Trophoblast cell (in vitro differentiated cells and primary cell): ENCODE data around the gene TMEM91.

Experiments
- DNase-seq, 2 donors: peaks; one replicate each; pipeline ENCODE4 v3.0.0-alpha.2; 2016
- H2AFZ ChIP-seq: 2 replicates; pipeline ENCODE4 v1.6.1; 2013; ENCODE audit warnings: low read length, moderate library complexity, mild to moderate bottlenecking; ENCODE audit not compliant: insufficient read depth, poor library complexity
- H2AK5ac ChIP-seq: 2 replicates; pipeline ENCODE4 v1.6.1; 2013; ENCODE audit warnings: mild to moderate bottlenecking, low read length
- H2BK120ac ChIP-seq: 2 replicates; pipeline ENCODE4 v1.6.1; 2013; ENCODE audit warnings: low read length, mild to moderate bottlenecking, moderate library complexity; ENCODE audit not compliant: insufficient read depth, poor library complexity
- H2BK12ac ChIP-seq: 2 replicates; pipeline ENCODE4 v1.6.1; 2013; ENCODE audit warnings: mild to moderate bottlenecking, low read length, moderate library complexity
- H2BK5ac ChIP-seq: 2 replicates; pipeline ENCODE4 v1.6.1; 2013; ENCODE audit warnings: low read length, low read depth, moderate library complexity, mild to moderate bottlenecking; ENCODE audit not compliant: poor library complexity
- H3K14ac ChIP-seq: 2 replicates; pipeline ENCODE4 v1.6.1; 2013; ENCODE audit warnings: mild to moderate bottlenecking, low read length
- H3K18ac ChIP-seq: 2 replicates; pipeline ENCODE4 v1.6.1; 2013; ENCODE audit warnings: mild to moderate bottlenecking, low read length
- H3K23ac ChIP-seq: 2 replicates; pipeline ENCODE4 v1.6.1; 2013; ENCODE audit warnings: low read length
- H3K27ac ChIP-seq: 2 replicates; pipeline ENCODE4 v1.5.1; 2013; ENCODE audit warnings: low read depth, mild to moderate bottlenecking, inconsistent platforms, low read length, moderate library complexity
- H3K27me3 ChIP-seq: 2 replicates; pipeline ENCODE4 v1.6.1; 2013; ENCODE audit warnings: inconsistent platforms, mild to moderate bottlenecking, low read length, moderate library complexity; ENCODE audit not compliant: insufficient read depth
- H3K36me3 ChIP-seq, 2 experiments: 1 replicate in 1 of 2; 2 replicates in 1 of 2; pipeline ENCODE4 v1.6.1; 2013; ENCODE audit warnings: low read length in 2 of 2, mild to moderate bottlenecking in 2 of 2, moderate library complexity in 1 of 2; ENCODE audit not compliant: insufficient read depth in 2 of 2, control insufficient read depth in 1 of 2
- H3K4ac ChIP-seq: 2 replicates; pipeline ENCODE4 v1.6.1; 2013; ENCODE audit warnings: low read depth, mild to moderate bottlenecking, low read length, moderate library complexity
- H3K4me1 ChIP-seq, 2 experiments: 1 replicate in 1 of 2; 2 replicates in 1 of 2; pipeline ENCODE4 v1.6.1; 2013; ENCODE audit warnings: low read length in 2 of 2, mild to moderate bottlenecking in 2 of 2, moderate library complexity in 1 of 2; ENCODE audit not compliant: insufficient read depth in 2 of 2, control insufficient read depth in 1 of 2
- H3K4me2 ChIP-seq: 2 replicates; pipeline ENCODE4 v1.6.1; 2013; ENCODE audit warnings: inconsistent platforms, mild to moderate bottlenecking, low read length, moderate library complexity
- H3K4me3 ChIP-seq: 2 replicates; pipeline ENCODE4 v1.5.1; 2013; ENCODE audit warnings: mild to moderate bottlenecking, low read depth, low read length, inconsistent platforms
- H3K79me1 ChIP-seq: one replicate; pipeline ENCODE4 v1.6.1; 2013; ENCODE audit warnings: low read length
- H3K79me2 ChIP-seq: 2 replicates; pipeline ENCODE4 v1.6.1; 2013; ENCODE audit warnings: low read length, mild to moderate bottlenecking; ENCODE audit not compliant: control insufficient read depth, insufficient read depth, poor library complexity
- H3K9ac ChIP-seq: 2 replicates; pipeline ENCODE4 v1.6.1; 2013; ENCODE audit warnings: mild to moderate bottlenecking, low read length
- H3K9me3 ChIP-seq: 2 replicates; pipeline ENCODE4 v1.6.1; 2013; ENCODE audit warnings: low read depth, mild to moderate bottlenecking, control low read depth, inconsistent platforms, low read length; ENCODE audit not compliant: insufficient read depth
- H4K12ac ChIP-seq: 2 replicates; pipeline ENCODE4 v1.6.1; 2013; ENCODE audit warnings: low read depth, mild to moderate bottlenecking, low read length, moderate library complexity
- H4K8ac ChIP-seq: 2 replicates; pipeline ENCODE4 v1.6.1; 2013; ENCODE audit warnings: low read depth, mild to moderate bottlenecking, low read length, moderate library complexity
- H4K91ac ChIP-seq: one replicate; pipeline ENCODE4 v1.6.1; 2013; ENCODE audit warnings: low read depth, mild to moderate bottlenecking, low read length, moderate library complexity
- WGBS: extraction: QIAGEN DNeasy Blood & Tissue Kit; methylation state at CpG from one replicate; pipeline ENCODE4 v1.1.7; 2013; ENCODE audit warnings: missing lambda C conversion rate; ENCODE audit not compliant: insufficient read length, insufficient coverage; ENCODE audit errors: extremely low coverage; 5-methylcytosine and 5-hydroxymethylcytosine counted together

TMEM91 gene

GRCh38 chr19:41351339-41352245 lies 24.7 kb upstream of the TMEM91 start:
- Histone ChIP-seq H3K9ac (peak overlapping the region; percentile 69), H4K12ac (no peak overlapping the region), H2BK5ac (no peak overlapping the region), H3K79me2 (peaks cover 18% of the 10 kb centered on the region), H3K27me3 (peaks cover 13% of the 10 kb centered on the region), H3K4me3 (peak overlapping the region; percentile 82), H3K79me1 (peaks cover 26% of the 10 kb centered on the region), H3K9me3 (peaks cover 5% of the 10 kb centered on the region), H3K36me3 (peaks cover 10 to 12% of the 10 kb centered on the region in 2 experiments), H4K91ac (peak overlapping the region; percentile 30), H2BK12ac (no peak overlapping the region), H3K23ac (no peak overlapping the region), H3K14ac (peak overlapping the region; percentile 57), H3K4ac (no peak overlapping the region), H3K18ac (peak overlapping the region; percentile 55), H2BK120ac (peak overlapping the region; percentile 34), H2AFZ (no peak overlapping the region), H4K8ac (no peak overlapping the region), H3K27ac (no peak overlapping the region), H3K4me1 (peaks cover 0 to 8% of the 10 kb centered on the region in 2 experiments), H3K4me2 (peak overlapping the region; percentile 75), H2AK5ac (no peak overlapping the region)
- DNase-seq, result peak; percentile 53 to 62
- no CpG with 5 or more reads among the region's 58 CpGs for WGBS

DNA sequence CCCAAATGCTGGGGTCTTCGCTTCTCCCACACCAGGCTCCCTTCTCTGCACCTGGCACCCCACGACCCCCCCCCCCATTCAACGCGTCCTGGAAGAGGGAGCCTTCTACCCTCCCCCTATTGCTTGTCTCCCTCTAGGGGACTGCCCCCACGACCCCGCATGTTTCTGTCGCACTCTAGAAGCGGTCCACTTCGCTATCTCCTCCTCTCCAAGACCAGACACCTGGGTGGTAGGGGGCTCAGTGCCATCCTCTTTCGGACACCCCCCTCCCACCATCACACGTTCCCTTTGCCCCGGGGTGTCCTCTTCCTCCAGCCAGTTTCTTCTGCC lies 24.1 kb upstream of the TMEM91 start:
- H3K23ac ChIP-seq, result no peak overlapping the region
- H2AK5ac ChIP-seq, result no peak overlapping the region
- H3K27ac ChIP-seq, result no peak overlapping the region
- H3K79me1 ChIP-seq, result peaks cover 26% of the 10 kb centered on the region
- no CpG with 5 or more reads among the region's 12 CpGs for WGBS
- H3K4me2 ChIP-seq, result peak overlapping the region; percentile 75
- H3K79me2 ChIP-seq, result peaks cover 18% of the 10 kb centered on the region
- peak overlapping the region; percentile 86 for H4K91ac ChIP-seq
- H2BK12ac ChIP-seq, result no peak overlapping the region
- peak overlapping the region; percentile 49 for H3K9ac ChIP-seq
- peaks cover 0 to 8% of the 10 kb centered on the region in 2 experiments for H3K4me1 ChIP-seq
- DNase-seq, result no peak
- H2BK120ac ChIP-seq, result no peak overlapping the region
- no peak overlapping the region for H2AFZ ChIP-seq
- peak overlapping the region; percentile 82 for H3K4me3 ChIP-seq
- peak overlapping the region; percentile 55 for H3K18ac ChIP-seq
- H4K8ac ChIP-seq, result peak overlapping the region; percentile 58
- H2BK5ac ChIP-seq, result no peak overlapping the region
- H4K12ac ChIP-seq, result no peak overlapping the region
- H3K36me3 ChIP-seq, result peaks cover 7 to 8% of the 10 kb centered on the region in 2 experiments
- H3K14ac ChIP-seq, result peak overlapping the region; percentile 57
- peak overlapping the region; percentile 32 for H3K4ac ChIP-seq
- peaks cover 5% of the 10 kb centered on the region for H3K9me3 ChIP-seq
- H3K27me3 ChIP-seq, result peaks cover 13% of the 10 kb centered on the region

DNA sequence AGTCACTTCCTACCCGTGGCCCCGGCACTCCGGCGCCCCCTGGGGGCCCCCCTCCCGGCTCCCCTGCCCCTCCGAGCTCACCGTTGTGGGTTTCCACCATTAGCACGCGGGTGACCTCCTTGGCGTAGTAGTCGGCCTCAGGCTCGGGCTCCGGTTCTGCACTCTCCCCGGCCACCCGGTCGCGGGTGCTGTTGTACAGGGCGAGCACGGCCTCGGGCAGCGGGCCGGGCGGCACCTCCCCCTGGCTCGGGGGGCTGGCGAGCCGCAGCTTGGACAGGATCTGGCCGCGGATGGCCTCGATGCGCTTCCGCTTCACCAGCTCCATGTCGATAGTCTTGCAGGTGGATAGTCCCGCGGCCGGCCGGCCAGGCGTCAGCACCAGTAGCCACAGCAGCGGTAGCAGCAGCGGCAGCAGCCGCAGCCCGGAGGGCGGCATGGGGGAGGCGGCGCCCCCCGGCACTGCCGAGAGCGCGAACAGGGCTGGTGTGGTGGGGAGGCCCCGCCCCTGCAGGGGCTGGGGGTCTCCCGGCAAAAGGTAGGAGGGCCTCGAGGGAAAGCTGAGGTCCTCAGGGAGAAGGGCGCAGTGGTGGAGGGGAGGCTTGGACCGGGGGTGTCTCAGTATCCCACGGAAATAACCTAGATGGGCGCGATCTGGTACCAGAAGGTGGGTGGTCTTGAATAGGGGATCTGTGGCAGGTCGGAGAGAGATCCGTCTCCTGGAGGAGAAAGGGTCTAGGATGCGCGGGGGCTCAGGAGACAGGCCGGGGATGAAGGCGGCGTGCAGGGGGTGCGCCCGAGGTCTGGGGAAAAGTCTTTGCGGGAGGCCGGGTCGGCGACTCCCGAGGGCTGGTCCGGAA lies 23.5 kb upstream of the TMEM91 start:
- Histone ChIP-seq H2BK120ac (peak overlapping the region; percentile 67), H3K27ac (peak overlapping the region; percentile 70), H2BK5ac (peak overlapping the region; percentile 29), H3K9me3 (peaks cover 5% of the 10 kb centered on the region), H3K9ac (peak overlapping the region; percentile 62), H4K12ac (peak overlapping the region; percentile 14), H2BK12ac (peak overlapping the region; percentile 67), H3K14ac (peak overlapping the region; percentile 86), H3K79me2 (peaks cover 18% of the 10 kb centered on the region), H3K4me2 (peak overlapping the region; percentile 75), H3K27me3 (peaks cover 13% of the 10 kb centered on the region), H3K79me1 (peaks cover 26% of the 10 kb centered on the region), H4K91ac (peak overlapping the region; percentile 86), H3K4me3 (peak overlapping the region; percentile 82), H3K36me3 (peaks cover 4 to 5% of the 10 kb centered on the region in 2 experiments), H3K4me1 (peaks cover 0 to 8% of the 10 kb centered on the region in 2 experiments), H3K4ac (peak overlapping the region; percentile 77), H3K18ac (peak overlapping the region; percentile 93), H3K23ac (no peak overlapping the region), H4K8ac (peak overlapping the region; percentile 42), H2AFZ (peak overlapping the region; percentile 8), H2AK5ac (peak overlapping the region; percentile 37)
- DNase-seq, result peak in 1 of 2 donors; percentile 53
- no CpG with 5 or more reads among the region's 71 CpGs for WGBS
